GM23338 (cell line): Measurements from ENCODE around the gene NCAPG. TPM values are rescaled to one million over a fixed set of nuclear protein-coding genes. Genes with fewer than 3 reads are reported as not detected.

Experiments used
- ATAC-seq: fragments of 200-7000 bp; cut with Tn5 transposase; 3 replicates; pipeline ENCODE4 v1.9.1; 2020
- DNase-seq: peaks from one replicate; pipeline ENCODE4 v3.0.0-alpha.2; 2015; ENCODE audit warnings: low spot score
- H2AFZ ChIP-seq: fragments of 200-600 bp; sonication (generic); 2 replicates; pipeline ENCODE4 v1.8.0; 2016; ENCODE audit warnings: antibody characterized with exemption, mild to moderate bottlenecking, moderate library complexity
- H3F3A ChIP-seq: fragments of 200-600 bp; sonication (generic); replicated peaks from 2 replicates; pipeline ENCODE4 v1.8.0; 2017; ENCODE audit warnings: antibody characterized with exemption, mixed run types, low read depth
- H3K27ac ChIP-seq: fragments of 200-600 bp; sonication (generic); 2 replicates; pipeline ENCODE4 v1.6.1; 2016; ENCODE audit warnings: low read depth
- H3K27me3 ChIP-seq: fragments of 200-600 bp; sonication (generic); 2 replicates; pipeline ENCODE4 v1.8.0; 2016; ENCODE audit warnings: mild to moderate bottlenecking, mixed run types, moderate library complexity; ENCODE audit not compliant: insufficient read depth
- H3K36me3 ChIP-seq: fragments of 200-600 bp; sonication (generic); 2 replicates; pipeline ENCODE4 v1.8.0; 2016; ENCODE audit warnings: mild to moderate bottlenecking; ENCODE audit not compliant: insufficient read depth
- H3K4me1 ChIP-seq: fragments of 200-600 bp; sonication (generic); 2 replicates; pipeline ENCODE4 v1.8.0; 2016; ENCODE audit warnings: mild to moderate bottlenecking, moderate library complexity; ENCODE audit not compliant: insufficient read depth
- H3K4me2 ChIP-seq: fragments of 200-600 bp; sonication (generic); 2 replicates; pipeline ENCODE4 v1.7.1; 2017; ENCODE audit warnings: mixed run types
- H3K4me3 ChIP-seq: fragments of 200-600 bp; sonication (generic); 2 replicates; pipeline ENCODE4 v1.6.1; 2016; ENCODE audit warnings: mixed run types
- H3K79me2 ChIP-seq: fragments of 200-600 bp; sonication (generic); replicated peaks from 2 replicates; pipeline ENCODE4 v1.8.0; 2017; ENCODE audit warnings: mild to moderate bottlenecking; ENCODE audit not compliant: insufficient read depth
- H3K9me2 ChIP-seq: fragments of 200-600 bp; sonication (generic); 2 replicates; pipeline ENCODE4 v1.8.0; 2017; ENCODE audit not compliant: insufficient read depth
- H4K20me1 ChIP-seq: fragments of 200-600 bp; sonication (generic); replicated peaks from 2 replicates; pipeline ENCODE4 v1.8.0; 2017; ENCODE audit warnings: mild to moderate bottlenecking; ENCODE audit not compliant: insufficient read depth
- H3K27ac Mint-ChIP-seq: 2 replicates; pipeline ENCODE4 v1.8.0; 2020; ENCODE audit warnings: inconsistent platforms, mild to moderate bottlenecking, moderate library complexity, mixed read lengths
- H3K27me3 Mint-ChIP-seq: 3 replicates; pipeline ENCODE4 v1.8.0; 2022; ENCODE audit warnings: low read depth, mild to moderate bottlenecking, moderate library complexity, mixed read lengths, inconsistent platforms; ENCODE audit not compliant: insufficient read depth, poor library complexity
- H3K36me3 Mint-ChIP-seq: 3 replicates; pipeline ENCODE4 v1.8.0; 2021; ENCODE audit warnings: low read depth, mild to moderate bottlenecking, inconsistent platforms, moderate library complexity, mixed read lengths
- H3K4me1 Mint-ChIP-seq: 3 replicates; pipeline ENCODE4 v1.8.0; 2020; ENCODE audit warnings: mild to moderate bottlenecking, inconsistent platforms, mixed read lengths
- H3K4me3 Mint-ChIP-seq: 3 replicates; pipeline ENCODE4 v1.8.0; 2021; ENCODE audit warnings: moderate library complexity, mild to moderate bottlenecking, inconsistent platforms, mixed read lengths
- H3K9me3 Mint-ChIP-seq: 3 replicates; pipeline ENCODE4 v1.8.0; 2020; ENCODE audit warnings: moderate library complexity, mild to moderate bottlenecking, inconsistent platforms, mixed read lengths
- CREB1 ChIP-seq: fragments of 250-450 bp; sonication (Bioruptor Pico); IDR thresholded peaks from 2 replicates; pipeline ENCODE4 v1.5.0; 2020; ENCODE audit warnings: low read depth, mild to moderate bottlenecking, moderate library complexity
- CTCF ChIP-seq, 2 experiments: fragments of 200-600 bp in 1 of 2; sonication (generic) in 1 of 2; conservative IDR thresholded peaks; 2 replicates each; pipeline versions ENCODE4 v1.5.1 to v1.6.1; 2016 to 2017; ENCODE audit warnings: antibody characterized with exemption in 2 of 2, low read depth in 2 of 2, mild to moderate bottlenecking in 2 of 2, moderate library complexity in 1 of 2
- ETS1 ChIP-seq: IDR thresholded peaks from 2 replicates; pipeline ENCODE4 v1.6.1; 2016; ENCODE audit warnings: antibody characterized with exemption
- EZH2 ChIP-seq: fragments of 200-600 bp; sonication (generic); IDR thresholded peaks from one replicate; pipeline ENCODE4 v1.8.0; 2017; ENCODE audit warnings: antibody characterized with exemption, mild to moderate bottlenecking, low read depth; ENCODE audit not compliant: unreplicated experiment
- EZH2phosphoT487 ChIP-seq: fragments of 200-600 bp; sonication (generic); IDR thresholded peaks from one replicate; pipeline ENCODE4 v1.8.1; 2018; ENCODE audit warnings: antibody characterized with exemption; ENCODE audit not compliant: unreplicated experiment
- NANOG ChIP-seq: IDR thresholded peaks from 2 replicates; pipeline ENCODE4 v1.6.1; 2016; ENCODE audit warnings: antibody characterized with exemption, borderline replicate concordance
- POLR2AphosphoS5 ChIP-seq: IDR thresholded peaks from 2 replicates; pipeline ENCODE4 v1.6.1; 2016; ENCODE audit warnings: antibody characterized with exemption, low read depth
- ZNF331 ChIP-seq: fragments of 250-450 bp; sonication (Bioruptor Pico); IDR thresholded peaks from 2 replicates; pipeline ENCODE4 v1.5.0; 2020; ENCODE audit warnings: low read depth, mild to moderate bottlenecking, moderate library complexity
- polyA plus RNA-seq: library from polyadenylated mRNA; unstranded; fragments of >200 nt; fragmentation: Nextera tagmentation; extraction: Ambion mirVana; gene quantifications from 2 replicates; pipeline ENCODE4 v1.2.1, GENCODE V29; 2016
- total RNA-seq: library from RNA; depleted of rRNA; stranded (reverse); fragments of >200 nt; shearing (Covaris generic); gene quantifications from 2 replicates; pipeline ENCODE4 v1.2.3, GENCODE V29; 2014

The NCAPG gene
- total and polyA plus RNA-seq, 2 experiments from 2014 or later: 24.4 to 45.8 TPM

- Mint-ChIP-seq H3K36me3 (peaks cover 24% of the 10 kb centered on the region), H3K4me1 (peaks cover 5% of the 10 kb centered on the region; the same call in 2 of the 3 replicates), H3K27ac (no peak overlapping the region), H3K27me3 (no peaks in the 10 kb centered on the region), H3K9me3 (peaks cover 17% of the 10 kb centered on the region), H3K4me3 (no peak overlapping the region)
- Histone ChIP-seq H3K79me2 (no peaks in the 10 kb centered on the region), H3K27me3 (no peaks in the 10 kb centered on the region), H2AFZ (no peak overlapping the region), H3K4me1 (no peaks in the 10 kb centered on the region), H3F3A (no peaks in the 10 kb centered on the region), H3K4me3 (no peak overlapping the region), H3K4me2 (no peak overlapping the region), H3K9me2 (peaks cover 6% of the 10 kb centered on the region), H3K27ac (no peak overlapping the region), H4K20me1 (no peaks in the 10 kb centered on the region), H3K36me3 (peaks cover 10% of the 10 kb centered on the region; the same call in 1 of the 2 replicates)
- peak; percentile 1 for DNase-seq
- TF ChIP-seq POLR2AphosphoS5 (no peak), ETS1 (no peak), ZNF331 (CRISPR knock-in tag) (no peak), EZH2 (no peak), EZH2phosphoT487 (no peak), CTCF (conservative IDR thresholded peaks at IDR 0.05; ENCODE audit: low read depth in 2 of 2) (no peak)
- ATAC-seq: no peak
These were observed 56.0 kb downstream of the NCAPG start for GRCh38 chr4:17866810-17867209.

- ATAC-seq (no peak), DNase-seq (no peak)
- Mint-ChIP-seq H3K27ac (no peak overlapping the region), H3K36me3 (peaks cover 19% of the 10 kb centered on the region), H3K27me3 (no peaks in the 10 kb centered on the region), H3K9me3 (peaks cover 13% of the 10 kb centered on the region), H3K4me1 (peaks cover 5% of the 10 kb centered on the region; the same call in 2 of the 3 replicates), H3K4me3 (no peak overlapping the region)
- H3K27ac ChIP-seq: no peak overlapping the region
- H3F3A ChIP-seq: no peaks in the 10 kb centered on the region
- H3K79me2 ChIP-seq: no peaks in the 10 kb centered on the region
- H3K4me2 ChIP-seq: no peak overlapping the region
- H3K4me3 ChIP-seq: no peak overlapping the region
- peaks cover 10% of the 10 kb centered on the region; the same call in 1 of the 2 replicates for H3K36me3 ChIP-seq
- H3K4me1 ChIP-seq: no peaks in the 10 kb centered on the region
- H3K27me3 ChIP-seq: no peaks in the 10 kb centered on the region
- no peak overlapping the region for H2AFZ ChIP-seq
- peaks cover 6% of the 10 kb centered on the region for H3K9me2 ChIP-seq
- no peaks in the 10 kb centered on the region for H4K20me1 ChIP-seq
- TF ChIP-seq NANOG (no peak), EZH2phosphoT487 (no peak), CREB1 (CRISPR knock-in tag) (no peak)
These were observed 56.5 kb downstream of the NCAPG start for GRCh38 chr4:17867276-17867675.
